Transverse colon (tissue), 4 donors: ENCODE measurements around the gene VMAC. TPM values are rescaled to one million over a fixed set of nuclear protein-coding genes. Genes with fewer than 3 reads are reported as not detected.
A peak's percentile ranks its signal among the peaks of the same experiment; 100 is the strongest.
"Not testable (repeated sequence)": the region's sequence is repeated elsewhere in the genome, so short reads cannot be mapped to it uniquely, and the experiment has no call there.

Experiments used
- DNase-seq: peaks from one replicate; pipeline ENCODE4 v3.0.0-alpha.2; 2019
- H3K27ac ChIP-seq, 4 donors: fragments of 200-600 bp; sonication (generic); 2 replicates each; pipeline ENCODE4 v1.5.1; 2016 to 2018; ENCODE audit warnings: inconsistent platforms in 4 of 4
- H3K27me3 ChIP-seq: fragments of 200-600 bp; sonication (generic); 2 replicates; pipeline ENCODE4 v1.5.1; 2017; ENCODE audit warnings: inconsistent platforms
- H3K36me3 ChIP-seq, 4 donors: fragments of 200-600 bp; sonication (generic); 2 replicates each; pipeline ENCODE4 v1.5.1; 2017 to 2019; ENCODE audit warnings: inconsistent platforms in 4 of 4
- H3K4me1 ChIP-seq, 4 donors: fragments of 200-600 bp; sonication (generic); 2 replicates each; pipeline ENCODE4 v1.5.1; 2017 to 2020; ENCODE audit warnings: inconsistent platforms in 4 of 4
- H3K4me3 ChIP-seq, 4 donors: fragments of 200-600 bp; sonication (generic); 1 replicate in 1 of 4; 2 replicates in 3 of 4; pipeline versions ENCODE4 v1.5.1 to v1.6.1; 2017 to 2019; ENCODE audit warnings: inconsistent platforms in 4 of 4
- H3K9me3 ChIP-seq, 2 donors: fragments of 200-600 bp; sonication (generic); 2 replicates each; pipeline ENCODE4 v1.5.1; 2017 to 2019; ENCODE audit warnings: inconsistent platforms in 2 of 2
- EP300 ChIP-seq: sonication (generic); formaldehyde crosslinking; IDR thresholded peaks from one replicate; pipeline ENCODE4 v1.6.1; 2017; ENCODE audit warnings: antibody characterized with exemption, low read depth
- POLR2A ChIP-seq: fragments of 450-650 bp; IDR thresholded peaks from one replicate; pipeline ENCODE4 v1.6.1; 2016; ENCODE audit warnings: antibody characterized with exemption, mild to moderate bottlenecking, moderate library complexity
- POLR2AphosphoS5 ChIP-seq, 3 donors: sonication (generic); formaldehyde crosslinking; IDR thresholded peaks; one replicate each; pipeline ENCODE4 v1.6.1; 2016; ENCODE audit warnings: antibody characterized with exemption in 3 of 3
- WGBS, 2 donors: methylation state at CpG; one replicate each; pipeline ENCODE4 v1.1.5; 2018; ENCODE audit warnings: low coverage in 1 of 2; 5-methylcytosine and 5-hydroxymethylcytosine counted together
- in situ Hi-C, 4 donors: fragments of 200-750 bp; cut with MboI; loops; one replicate each; pipeline versions ENCODE4 v1.15.0 to v1.15.1; 2017; ENCODE audit warnings: low sequenced_read_pairs in 3 of 4, low pct_ligation_motif_present in 1 of 4, low pct_unique_long_range_greater_than_20kb in 1 of 4
- intact Hi-C: fragments of 100-400 bp; cut with DNase I; formaldehyde crosslinking; loops from one replicate; pipeline ENCODE4 v1.15.1; 2023; ENCODE audit warnings: low total_unique reads
- total RNA-seq, 4 donors: library from RNA; depleted of rRNA; stranded (reverse); fragments of >200 nt; gene quantifications; one replicate each; pipeline ENCODE4 v1.1.0, GENCODE V29; 2016
- TF ChIP-seq, protein P1 (sequence below), 5 experiments: fragments of 200-600 bp in 3 of 5; fragments of 450-650 bp in 2 of 5; sonication (generic) in 3 of 5; IDR thresholded peaks; 1 replicate in 2 of 5; 2 replicates in 3 of 5; pipeline ENCODE4 v1.5.1; 2016 to 2017; ENCODE audit warnings: antibody characterized with exemption in 5 of 5, inconsistent platforms in 3 of 5, mild to moderate bottlenecking in 2 of 5, moderate library complexity in 1 of 5

Gene VMAC
- total RNA-seq, 4 donors from 2014 or later = 8.9 to 59.5 (median 18.4) TPM

DNA sequence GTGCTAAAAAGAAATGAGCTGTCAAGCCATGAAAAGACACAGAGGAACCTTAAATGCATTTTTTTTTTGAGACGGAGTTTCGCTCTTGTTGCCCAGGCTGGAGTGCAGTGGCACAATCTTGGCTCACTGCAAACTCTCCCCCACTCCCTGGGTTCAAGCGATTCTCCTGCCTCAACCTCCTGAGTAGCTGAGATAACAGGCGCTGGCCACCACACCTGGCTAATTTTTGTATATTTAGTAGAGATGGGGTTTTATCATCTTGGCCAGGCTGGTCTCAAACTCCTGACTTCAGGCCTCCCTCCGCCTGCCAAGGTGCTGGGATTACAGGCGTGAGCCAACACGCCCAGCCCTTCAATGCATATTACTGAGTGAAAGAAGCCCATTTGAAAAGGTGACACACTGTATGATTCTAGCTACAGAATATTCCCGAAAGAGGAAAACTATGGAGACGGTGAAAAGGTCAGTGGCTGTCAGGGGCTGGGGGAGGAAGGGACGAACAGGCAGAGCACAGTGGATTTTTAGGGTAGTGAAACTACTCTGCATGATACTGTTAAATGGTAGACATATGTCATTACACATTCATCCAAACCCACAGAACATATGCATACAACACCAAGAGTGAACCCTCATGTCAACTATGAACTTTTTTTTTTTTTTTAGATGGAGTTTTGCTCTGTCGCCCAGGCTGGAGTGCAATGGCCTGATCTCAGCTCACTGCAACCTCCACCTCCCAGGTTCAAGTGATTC is 20.4 kb upstream of the VMAC start:
- H3K36me3 ChIP-seq, H3K9me3 ChIP-seq, DNase-seq, intact Hi-C loops, H3K4me3 ChIP-seq, H3K27ac ChIP-seq: not testable (repeated sequence)
- WGBS, 2 donors = 68 to 74% methylated on average over 11 of the region's 11 CpGs
- in situ Hi-C loops = loop anchor here in 2 of 4 donors (10.0 kb wide), 2 partner anchors 69 to 79 kb away; partner anchors contain the start of gene NRTN (in 1 of the 2)
- H3K27me3 ChIP-seq = peaks cover 29% of the 10 kb centered on the region
- H3K4me1 ChIP-seq = peaks cover 12 to 14% (median 12%) of the 10 kb centered on the region in 4 donors

DNA sequence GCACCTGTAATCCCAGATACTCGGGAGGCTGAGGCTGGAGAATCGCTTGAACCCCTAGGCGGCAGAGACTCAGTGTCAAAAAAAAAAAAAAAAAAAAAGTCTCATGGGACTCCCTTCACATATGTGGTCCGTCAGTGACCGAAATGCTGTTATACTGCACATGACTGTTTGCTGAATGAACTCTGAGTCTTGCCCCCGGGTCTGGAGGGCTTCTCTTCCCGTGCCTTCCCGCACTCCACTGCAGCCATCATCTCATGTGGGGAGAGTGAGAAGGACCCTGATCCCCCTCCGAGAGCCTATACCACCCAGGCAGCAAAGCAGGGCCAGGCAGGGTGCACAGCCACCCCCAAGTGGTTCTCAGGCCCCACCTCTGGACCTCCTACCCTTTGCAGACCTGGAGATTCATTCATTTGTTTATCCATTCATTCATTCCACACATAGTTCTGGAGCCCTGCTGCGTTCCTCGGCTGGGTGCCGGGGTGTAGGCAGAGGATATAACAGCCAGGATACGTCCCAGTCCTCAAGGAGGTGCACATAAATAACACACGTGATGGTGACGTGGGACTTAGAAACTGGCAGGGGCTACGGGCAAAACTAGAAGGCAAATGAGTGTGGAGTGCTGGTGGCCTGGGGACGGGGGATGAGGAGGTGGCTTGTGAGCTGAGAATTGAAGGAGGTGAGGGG is 15.2 kb upstream of the VMAC start:
- Histone ChIP-seq H3K27ac (peak overlapping the region in 3 of 4 donors; percentile 60 to 64 (median 61)), H3K36me3 (no peaks in the 10 kb centered on the region)
- in situ Hi-C loops = loop anchor here in 2 of 4 donors (10.0 kb wide), 2 partner anchors 75 to 85 kb away; partner anchors contain the start of gene NRTN (in 1 of the 2)

DNA sequence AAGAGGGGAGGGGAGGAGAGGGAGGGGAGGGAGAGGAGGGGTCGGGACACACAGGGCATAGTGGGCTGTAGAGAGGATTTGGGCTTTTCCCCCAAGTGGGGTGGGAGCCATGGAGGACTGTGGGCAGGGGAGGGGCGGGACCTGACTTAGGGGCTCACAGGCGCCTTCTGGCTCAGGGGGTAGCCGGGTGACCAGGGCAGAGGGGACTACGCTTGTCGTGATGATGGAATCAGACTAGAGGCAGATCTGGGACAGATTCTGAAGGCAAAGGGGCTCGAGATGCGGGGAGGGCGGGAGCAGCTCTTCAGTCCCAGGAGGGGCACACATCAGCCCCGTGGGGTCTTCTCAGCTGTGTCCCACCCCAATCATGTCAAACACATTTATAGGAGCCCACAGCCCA is 14.6 kb upstream of the VMAC start:
- in situ Hi-C loops = loop anchor here in 1 of 4 donors (10.0 kb wide), 1 partner anchor 85 kb away; the partner anchor contains the start of gene NRTN
- 40 to 49% methylated on average over 2 to 10 of the region's 10 CpGs for WGBS, 2 donors

More for the DNA sequence above, 15.2 kb upstream of the VMAC start:
- H3K4me3 ChIP-seq = no peak overlapping the region
- WGBS, 2 donors = 46 to 76% methylated on average over 5 to 17 of the region's 17 CpGs
- peaks cover 21% of the 10 kb centered on the region for H3K27me3 ChIP-seq
- TF ChIP-seq EP300 (no peak), POLR2A (no peak), POLR2AphosphoS5 (IDR thresholded peaks at IDR 0.05) (peak in 2 of 3 donors; percentile 41 to 65)
- TF ChIP-seq, protein P1, sequence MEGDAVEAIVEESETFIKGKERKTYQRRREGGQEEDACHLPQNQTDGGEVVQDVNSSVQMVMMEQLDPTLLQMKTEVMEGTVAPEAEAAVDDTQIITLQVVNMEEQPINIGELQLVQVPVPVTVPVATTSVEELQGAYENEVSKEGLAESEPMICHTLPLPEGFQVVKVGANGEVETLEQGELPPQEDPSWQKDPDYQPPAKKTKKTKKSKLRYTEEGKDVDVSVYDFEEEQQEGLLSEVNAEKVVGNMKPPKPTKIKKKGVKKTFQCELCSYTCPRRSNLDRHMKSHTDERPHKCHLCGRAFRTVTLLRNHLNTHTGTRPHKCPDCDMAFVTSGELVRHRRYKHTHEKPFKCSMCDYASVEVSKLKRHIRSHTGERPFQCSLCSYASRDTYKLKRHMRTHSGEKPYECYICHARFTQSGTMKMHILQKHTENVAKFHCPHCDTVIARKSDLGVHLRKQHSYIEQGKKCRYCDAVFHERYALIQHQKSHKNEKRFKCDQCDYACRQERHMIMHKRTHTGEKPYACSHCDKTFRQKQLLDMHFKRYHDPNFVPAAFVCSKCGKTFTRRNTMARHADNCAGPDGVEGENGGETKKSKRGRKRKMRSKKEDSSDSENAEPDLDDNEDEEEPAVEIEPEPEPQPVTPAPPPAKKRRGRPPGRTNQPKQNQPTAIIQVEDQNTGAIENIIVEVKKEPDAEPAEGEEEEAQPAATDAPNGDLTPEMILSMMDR (IDR thresholded peaks at IDR 0.05) = peak in 1 of 5 experiments; percentile 10
- H3K9me3 ChIP-seq = no peaks in the 10 kb centered on the region
- H3K4me1 ChIP-seq = peaks cover 6 to 17% (median 12%) of the 10 kb centered on the region in 4 donors
- intact Hi-C loops = no loop called here
- DNase-seq = no peak

DNA sequence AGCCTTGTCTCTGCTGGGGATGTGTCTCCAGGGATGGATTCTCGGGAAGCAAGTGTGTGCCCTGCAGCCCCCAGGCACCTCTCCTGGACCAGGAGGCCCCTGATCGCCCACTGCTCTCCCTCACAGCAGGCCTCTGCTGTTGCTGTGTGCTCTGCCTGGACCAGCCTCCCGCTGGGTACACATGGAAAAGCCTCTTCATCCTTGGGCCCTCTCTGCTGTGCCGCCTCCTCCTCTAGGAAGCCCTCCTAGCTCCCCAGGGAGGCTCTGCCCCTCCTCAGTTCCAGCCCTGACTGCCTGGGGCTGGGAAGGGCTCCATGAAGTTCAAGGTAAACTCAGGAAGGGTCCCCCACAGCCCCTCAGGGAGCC is 13.1 kb upstream of the VMAC start:
- Histone ChIP-seq H3K27ac (no peak overlapping the region), H3K4me1 (peaks cover 6 to 17% (median 12%) of the 10 kb centered on the region in 4 donors), H3K27me3 (peaks cover 21% of the 10 kb centered on the region), H3K36me3 (peaks cover 0 to 15% (median 3%) of the 10 kb centered on the region in 4 donors), H3K4me3 (no peak overlapping the region), H3K9me3 (no peaks in the 10 kb centered on the region)
- DNase-seq = no peak
- in situ Hi-C loops (loop anchor here in 1 of 4 donors (10.0 kb wide), 1 partner anchor 87 kb away; the partner anchor contains the start of gene NRTN), intact Hi-C loops (no loop called here)
- 60 to 68% methylated on average over 1 to 4 of the region's 4 CpGs for WGBS, 2 donors
- TF ChIP-seq, protein P1 (IDR thresholded peaks at IDR 0.05) = no peak
- no peak for TF ChIP-seq EP300
- no peak for TF ChIP-seq POLR2AphosphoS5 (IDR thresholded peaks at IDR 0.05)
- no peak for TF ChIP-seq POLR2A

More for the DNA sequence above, 14.6 kb upstream of the VMAC start:
- peaks cover 0 to under 1% (median 0%) of the 10 kb centered on the region in 4 donors for H3K36me3 ChIP-seq
- DNase-seq = no peak
- no peak for TF ChIP-seq POLR2A
- TF ChIP-seq, protein P1 (IDR thresholded peaks at IDR 0.05) = no peak
- H3K9me3 ChIP-seq = no peaks in the 10 kb centered on the region
- no peak overlapping the region for H3K4me3 ChIP-seq
- peaks cover 21% of the 10 kb centered on the region for H3K27me3 ChIP-seq
- peak overlapping the region in 3 of 4 donors; percentile 25 to 64 (median 61) for H3K27ac ChIP-seq
- intact Hi-C loops = no loop called here
- H3K4me1 ChIP-seq = peaks cover 6 to 17% (median 12%) of the 10 kb centered on the region in 4 donors
